HEK293 (cell line): ENCODE data around the gene TCEAL3.

ENCODE experiments used
- CTCF ChIP-seq: fragments of 450-650 bp; formaldehyde crosslinking; IDR thresholded peaks from 2 replicates; pipeline ENCODE4 v1.5.1; 2016; ENCODE audit warnings: missing biosample characterization, missing genetic modification characterization
- GLIS2 ChIP-seq: fragments of 450-650 bp; formaldehyde crosslinking; IDR thresholded peaks from 2 replicates; pipeline ENCODE4 v1.5.1; 2016; ENCODE audit warnings: missing biosample characterization, missing genetic modification characterization
- REST ChIP-seq: fragments of 450-650 bp; formaldehyde crosslinking; IDR thresholded peaks from 2 replicates; pipeline ENCODE4 v1.5.1; 2016; ENCODE audit warnings: missing biosample characterization, missing genetic modification characterization
- SP2 ChIP-seq: fragments of 450-650 bp; formaldehyde crosslinking; IDR thresholded peaks from 2 replicates; pipeline ENCODE4 v1.5.1; 2016; ENCODE audit warnings: missing biosample characterization, missing genetic modification characterization
- ZBTB17 ChIP-seq: fragments of 450-650 bp; formaldehyde crosslinking; IDR thresholded peaks from 2 replicates; pipeline ENCODE4 v1.5.1; 2016; ENCODE audit warnings: missing biosample characterization, missing genetic modification characterization
- ZBTB7A ChIP-seq: fragments of 450-650 bp; formaldehyde crosslinking; IDR thresholded peaks from 2 replicates; pipeline ENCODE4 v1.5.1; 2016; ENCODE audit warnings: low read depth, missing biosample characterization, missing genetic modification characterization
- ZNF214 ChIP-seq: fragments of 450-650 bp; formaldehyde crosslinking; IDR thresholded peaks from 2 replicates; pipeline ENCODE4 v1.5.1; 2017; ENCODE audit warnings: missing biosample characterization, mild to moderate bottlenecking, missing genetic modification characterization, borderline replicate concordance
- ZNF24 ChIP-seq: fragments of 450-650 bp; formaldehyde crosslinking; IDR thresholded peaks from 2 replicates; pipeline ENCODE4 v1.5.1; 2016; ENCODE audit warnings: missing biosample characterization, missing genetic modification characterization
- ZNF274 ChIP-seq, 2 experiments: fragments of 200-500 bp in 1 of 2; fragments of 450-650 bp in 1 of 2; sonication (Bioruptor generic) in 1 of 2; formaldehyde crosslinking in 1 of 2; IDR thresholded peaks; 2 replicates each; pipeline versions ENCODE4 v1.5.1 to v1.6.1; 2014 to 2016; ENCODE audit warnings: borderline replicate concordance in 1 of 2, inconsistent platforms in 1 of 2, low read length in 1 of 2, missing biosample characterization in 1 of 2, missing genetic modification characterization in 1 of 2
- ZNF341 ChIP-seq: fragments of 450-650 bp; formaldehyde crosslinking; IDR thresholded peaks from 2 replicates; pipeline ENCODE4; 2016; ENCODE audit warnings: low read depth, missing biosample characterization, missing genetic modification characterization
- ZNF416 ChIP-seq: fragments of 450-650 bp; formaldehyde crosslinking; IDR thresholded peaks from 2 replicates; pipeline ENCODE4 v1.5.1; 2016; ENCODE audit warnings: missing biosample characterization, missing genetic modification characterization
- ZNF585B ChIP-seq: fragments of 450-650 bp; formaldehyde crosslinking; IDR thresholded peaks from 2 replicates; pipeline ENCODE4 v1.5.1; 2016; ENCODE audit warnings: missing biosample characterization, missing genetic modification characterization
- ZNF660 ChIP-seq: fragments of 450-650 bp; IDR thresholded peaks from 2 replicates; pipeline ENCODE4 v1.5.1; 2018; ENCODE audit warnings: missing biosample characterization, mild to moderate bottlenecking, missing genetic modification characterization
- ZNF837 ChIP-seq: fragments of 450-650 bp; formaldehyde crosslinking; IDR thresholded peaks from 2 replicates; pipeline ENCODE4 v1.5.1; 2016; ENCODE audit warnings: missing biosample characterization, missing genetic modification characterization

GRCh38 chrX:103647630-103648029 is 39.9 kb downstream of the TCEAL3 start:
- TF ChIP-seq CTCF (tag by site-specific recombination): no peak
- TF ChIP-seq ZNF214: no peak
- no peak for TF ChIP-seq ZNF341 (tag by site-specific recombination)
- no peak for TF ChIP-seq REST (tag by site-specific recombination)
- TF ChIP-seq ZBTB17 (tag by site-specific recombination): no peak
- no peak for TF ChIP-seq SP2 (tag by site-specific recombination)
- TF ChIP-seq ZNF585B (tag by site-specific recombination): no peak
- TF ChIP-seq ZNF274 (IDR thresholded peaks at IDR 0.05; ENCODE audit: low read length): no peak
- no peak for TF ChIP-seq ZNF274 (tag by site-specific recombination; IDR thresholded peaks at IDR 0.05; ENCODE audit: borderline replicate concordance)
- TF ChIP-seq GLIS2 (tag by site-specific recombination): no peak
- TF ChIP-seq ZNF24 (tag by site-specific recombination): no peak
- no peak for TF ChIP-seq ZNF416 (tag by site-specific recombination)
- TF ChIP-seq ZBTB7A (tag by site-specific recombination): no peak
- no peak for TF ChIP-seq ZNF837
- no peak for TF ChIP-seq ZNF660
